SU-DHL-6 (cell line): Measurements from ENCODE around the gene CNOT1.
"Not testable (repeated sequence)": the region's sequence is repeated elsewhere in the genome, so short reads cannot be mapped to it uniquely, and the experiment has no call there.

Experiments used
- CTCF ChIP-seq: fragments of 200-600 bp; sonication (generic); IDR thresholded peaks from one replicate; pipeline ENCODE4 v1.5.1; 2017; ENCODE audit warnings: antibody characterized with exemption, mild to moderate bottlenecking, low read length, moderate library complexity; ENCODE audit not compliant: insufficient read depth, poor library complexity, severe bottlenecking
- EZH2phosphoT487 ChIP-seq: fragments of 200-600 bp; sonication (generic), shearing (Covaris generic); conservative IDR thresholded peaks from 2 replicates; pipeline ENCODE4 v1.6.1; 2018; ENCODE audit warnings: mild to moderate bottlenecking, antibody characterized with exemption, low read length, moderate library complexity, mixed read lengths

GRCh38 chr16:58612965-58613364 is 16.7 kb downstream of the CNOT1 start:
- not testable (repeated sequence) for TF ChIP-seq CTCF, EZH2phosphoT487
